Subcutaneous abdominal adipose tissue (tissue), 5 donors: ENCODE results near the gene ADAMTS12.

Source experiments
- H3K27ac ChIP-seq: one replicate; pipeline ENCODE4 v1.7.0; 2013; ENCODE audit warnings: low read depth, mild to moderate bottlenecking, inconsistent platforms, low read length, moderate library complexity
- H3K27me3 ChIP-seq, 5 donors: one replicate each; pipeline ENCODE4 v1.7.0; 2013; ENCODE audit warnings: low read length in 5 of 5, inconsistent platforms in 1 of 5; ENCODE audit not compliant: control insufficient read depth in 5 of 5, insufficient read depth in 4 of 5
- H3K36me3 ChIP-seq, 5 donors: one replicate each; pipeline ENCODE4 v1.7.0; 2013; ENCODE audit warnings: low read length in 5 of 5; ENCODE audit not compliant: control insufficient read depth in 5 of 5, insufficient read depth in 5 of 5
- H3K4me1 ChIP-seq, 5 donors: one replicate each; pipeline ENCODE4 v1.7.0; 2013; ENCODE audit warnings: low read length in 5 of 5, mild to moderate bottlenecking in 3 of 5, moderate library complexity in 1 of 5; ENCODE audit not compliant: control insufficient read depth in 5 of 5, insufficient read depth in 5 of 5
- H3K4me3 ChIP-seq, 5 donors: one replicate each; pipeline ENCODE4 v1.7.0; 2013; ENCODE audit warnings: low read length in 5 of 5, low read depth in 1 of 5
- H3K9ac ChIP-seq, 5 donors: one replicate each; pipeline ENCODE4 v1.7.0; 2013; ENCODE audit warnings: low read length in 5 of 5, mild to moderate bottlenecking in 4 of 5, moderate library complexity in 3 of 5
- H3K9me3 ChIP-seq, 5 donors: one replicate each; pipeline ENCODE4 v1.7.0; 2013; ENCODE audit warnings: low read length in 5 of 5; ENCODE audit not compliant: control insufficient read depth in 5 of 5
- donor health status: healthy.
- donor health status: healthy.
- donor health status: healthy.
- donor health status: healthy.
- donor health status: healthy.

ADAMTS12 gene

DNA sequence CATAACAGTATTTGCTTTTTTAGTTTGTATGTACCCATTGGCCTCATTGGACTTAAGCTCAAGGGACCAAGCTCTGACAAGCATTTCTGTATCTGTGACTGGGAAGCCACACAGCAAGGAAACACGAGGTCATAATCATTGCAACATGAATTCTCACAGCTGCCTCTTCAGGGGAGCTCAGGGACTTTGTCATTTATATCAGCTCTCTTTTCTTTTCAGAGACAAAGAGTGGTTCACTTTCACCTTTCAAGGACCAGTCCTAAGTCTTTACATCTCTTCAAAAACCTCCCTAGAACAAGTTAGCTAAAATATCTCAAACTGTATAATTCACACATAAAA, 58.6 kb downstream of the ADAMTS12 start:
- Histone ChIP-seq H3K9ac (no peak overlapping the region), H3K4me3 (no peak overlapping the region), H3K36me3 (peaks cover 0 to 5% (median 0%) of the 10 kb centered on the region in 5 donors), H3K4me1 (peaks cover 0 to 23% (median 13%) of the 10 kb centered on the region in 5 donors), H3K27ac (no peak overlapping the region), H3K27me3 (no peaks in the 10 kb centered on the region), H3K9me3 (no peaks in the 10 kb centered on the region)

DNA sequence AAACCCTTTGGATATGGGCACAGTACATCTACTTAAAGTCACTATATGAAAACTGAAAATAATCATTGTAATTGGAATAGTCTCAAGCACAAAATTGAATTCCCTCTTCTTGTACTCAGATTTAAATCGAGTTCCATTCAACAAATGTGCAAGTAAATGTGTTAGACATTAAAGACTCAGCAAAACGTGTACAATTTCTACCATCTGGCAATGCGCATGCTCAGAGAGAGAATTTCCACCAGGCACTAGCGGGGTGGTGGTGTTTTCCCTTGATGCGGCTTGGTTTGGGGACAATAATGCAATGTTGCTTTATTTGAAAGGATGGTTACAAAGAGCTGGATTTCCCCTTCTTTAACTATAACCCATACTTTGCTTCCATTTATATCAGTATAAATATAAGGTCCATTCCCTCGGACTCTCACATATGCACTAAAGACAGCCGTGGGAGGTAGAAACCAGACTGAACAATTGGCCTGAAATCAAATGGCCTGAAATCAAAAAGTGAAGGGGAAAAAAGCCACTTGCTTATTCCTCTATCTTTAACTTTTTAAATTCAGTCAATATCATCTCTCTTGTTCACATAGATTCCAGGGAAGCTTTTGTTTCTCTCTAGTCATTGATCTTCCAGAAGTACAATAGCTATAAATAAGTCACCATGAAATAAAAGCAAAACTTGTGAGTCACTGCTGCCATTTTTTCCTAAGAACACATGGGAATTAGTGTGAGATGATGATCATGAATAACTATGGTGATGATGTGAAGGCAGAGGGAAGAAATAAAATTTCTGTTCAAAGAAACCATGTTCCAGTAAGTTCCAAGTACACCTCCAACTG, 59.2 kb downstream of the ADAMTS12 start:
- Histone ChIP-seq H3K27ac (no peak overlapping the region), H3K4me1 (peaks cover 0 to 23% (median 13%) of the 10 kb centered on the region in 5 donors), H3K36me3 (peaks cover 0 to 5% (median 0%) of the 10 kb centered on the region in 5 donors), H3K9me3 (no peaks in the 10 kb centered on the region), H3K4me3 (no peak overlapping the region), H3K27me3 (no peaks in the 10 kb centered on the region), H3K9ac (no peak overlapping the region)

DNA sequence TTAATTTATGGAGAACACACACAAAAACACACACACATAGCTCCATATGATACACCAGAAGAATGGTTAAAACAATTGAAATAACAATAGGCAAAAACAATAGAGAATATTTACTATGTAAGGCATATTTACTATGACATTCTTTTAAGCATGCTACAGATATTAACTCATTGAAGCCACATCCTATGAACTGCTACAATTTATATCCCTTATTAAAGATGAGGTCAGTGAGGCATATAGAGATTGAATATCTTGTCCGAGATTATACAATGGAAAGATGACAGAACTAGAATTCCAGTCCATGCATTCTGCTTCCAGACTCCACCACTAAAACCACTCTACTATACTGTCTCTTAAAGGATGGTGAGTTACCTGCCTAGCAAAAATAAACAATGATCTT, 60.7 kb downstream of the ADAMTS12 start:
- no peak overlapping the region for H3K27ac ChIP-seq
- H3K4me1 ChIP-seq, result peaks cover 0 to 20% (median 17%) of the 10 kb centered on the region in 5 donors
- no peaks in the 10 kb centered on the region for H3K27me3 ChIP-seq
- H3K36me3 ChIP-seq, result peaks cover 0 to 5% (median 0%) of the 10 kb centered on the region in 5 donors
- no peaks in the 10 kb centered on the region for H3K9me3 ChIP-seq
- no peak overlapping the region for H3K9ac ChIP-seq
- no peak overlapping the region for H3K4me3 ChIP-seq

DNA sequence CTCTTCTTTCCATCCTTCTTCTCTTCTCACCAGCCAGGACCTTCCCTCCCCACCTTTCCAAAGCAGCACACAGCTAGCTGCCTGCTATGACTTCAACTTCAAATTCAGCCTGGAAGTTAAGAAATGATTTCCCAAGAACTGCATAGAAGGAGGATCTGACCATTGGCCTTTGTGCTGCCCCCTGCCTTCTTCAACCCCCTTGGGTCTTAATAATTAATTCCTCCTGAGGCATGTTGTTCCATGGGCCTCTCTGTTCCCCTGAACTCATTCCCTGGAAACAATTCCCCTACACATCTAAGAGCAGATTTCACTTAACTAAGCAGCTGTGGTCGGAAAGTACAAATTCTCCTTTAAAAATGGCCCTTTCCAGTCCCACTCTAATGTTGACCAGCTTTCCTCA, 62.4 kb downstream of the ADAMTS12 start:
- Histone ChIP-seq H3K27ac (no peak overlapping the region), H3K36me3 (peaks cover 0 to 5% (median 0%) of the 10 kb centered on the region in 5 donors), H3K9me3 (no peaks in the 10 kb centered on the region), H3K4me3 (no peak overlapping the region), H3K4me1 (peaks cover 0 to 33% (median 21%) of the 10 kb centered on the region in 5 donors), H3K27me3 (no peaks in the 10 kb centered on the region), H3K9ac (no peak overlapping the region)

DNA sequence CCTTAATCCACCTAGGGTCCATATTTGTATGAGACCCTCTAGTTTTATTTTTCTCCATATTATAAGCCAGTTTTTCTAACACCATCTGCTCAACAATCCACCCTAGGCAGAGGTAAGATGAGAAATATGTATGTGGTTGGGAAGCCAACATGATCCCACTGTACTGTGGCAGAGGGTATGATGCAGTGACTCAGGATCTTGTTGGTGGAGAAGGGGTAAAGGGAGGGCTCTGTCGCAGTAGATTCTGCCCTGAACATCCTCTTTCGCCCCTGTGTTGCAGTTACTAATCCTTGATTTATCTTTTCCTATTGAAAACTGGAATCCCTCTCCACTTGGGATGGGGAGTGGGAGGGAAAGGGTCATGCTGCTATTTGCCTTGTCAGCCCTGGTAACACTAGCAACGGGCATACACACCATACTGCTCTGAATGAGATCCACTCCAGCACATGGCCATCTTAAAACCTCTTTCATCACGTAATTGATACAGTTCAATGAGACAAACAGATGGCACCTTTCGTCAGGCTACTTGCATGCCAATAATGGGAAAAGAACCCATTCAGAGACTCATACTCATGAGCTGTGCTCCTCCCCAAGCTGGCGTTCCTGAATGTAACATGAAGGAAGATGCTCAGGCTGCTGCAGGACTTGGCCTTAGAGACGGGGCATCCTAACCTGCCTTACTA, 63.0 kb downstream of the ADAMTS12 start:
- Histone ChIP-seq H3K27me3 (no peaks in the 10 kb centered on the region), H3K9me3 (no peaks in the 10 kb centered on the region), H3K4me1 (peaks cover 0 to 34% (median 23%) of the 10 kb centered on the region in 5 donors), H3K27ac (peak overlapping the region; percentile 27), H3K36me3 (peaks cover 0 to 5% (median 0%) of the 10 kb centered on the region in 5 donors), H3K4me3 (no peak overlapping the region), H3K9ac (no peak overlapping the region)

DNA sequence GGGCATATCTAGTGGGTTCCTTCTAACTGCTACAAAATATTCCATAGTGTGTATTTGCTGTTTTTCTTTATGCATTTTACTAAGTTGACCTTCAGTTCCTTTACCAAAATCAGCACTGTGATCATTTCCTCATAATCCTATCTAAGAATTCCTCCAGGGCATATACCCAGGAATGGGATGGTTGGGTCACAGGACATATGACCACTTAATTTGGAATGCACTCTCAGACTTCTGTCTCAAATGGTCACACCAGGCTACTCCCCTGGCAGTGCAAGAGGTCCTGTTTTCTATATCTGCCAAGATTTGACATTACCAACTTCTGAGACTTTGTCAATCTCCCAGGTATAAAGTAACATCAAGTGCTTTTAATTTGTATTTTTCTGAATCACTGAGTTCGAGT, 63.9 kb downstream of the ADAMTS12 start:
- Histone ChIP-seq H3K27me3 (no peaks in the 10 kb centered on the region), H3K4me1 (peaks cover 0 to 29% (median 23%) of the 10 kb centered on the region in 5 donors), H3K4me3 (no peak overlapping the region), H3K9ac (no peak overlapping the region), H3K9me3 (no peaks in the 10 kb centered on the region), H3K36me3 (peaks cover 0 to 5% (median 0%) of the 10 kb centered on the region in 5 donors), H3K27ac (peak overlapping the region; percentile 13)

DNA sequence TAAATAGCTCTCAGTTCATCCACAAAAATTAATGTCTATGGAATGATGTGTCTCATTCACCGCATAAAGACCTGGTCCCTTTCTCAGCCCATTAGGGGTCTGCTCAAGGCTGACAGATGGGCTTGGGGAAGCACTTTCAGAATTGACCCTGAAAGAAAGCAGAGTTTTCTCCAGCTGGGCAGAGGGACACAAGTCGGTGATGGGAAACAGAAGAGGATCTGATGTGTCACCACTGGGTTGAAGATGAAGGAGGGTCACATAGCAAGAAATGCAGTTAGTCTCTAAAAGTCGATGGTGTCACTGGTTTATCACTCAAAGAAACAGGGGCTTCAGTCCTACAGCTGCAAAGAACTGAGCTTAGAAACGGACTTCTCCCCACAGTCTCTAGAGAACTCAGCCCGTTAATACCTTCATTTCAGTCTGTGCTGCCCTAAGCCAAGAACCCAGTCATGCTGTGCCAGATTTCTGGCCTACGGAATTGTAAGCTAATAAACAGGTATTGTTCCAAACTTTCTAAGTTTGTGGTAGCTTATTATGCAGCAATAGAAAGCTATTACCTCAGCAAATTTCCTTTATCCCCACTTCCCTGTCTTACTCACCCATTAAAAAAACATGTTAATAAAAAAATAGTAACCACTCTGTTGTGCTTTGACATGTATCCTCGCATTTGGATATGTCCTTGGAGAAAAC, 64.6 kb downstream of the ADAMTS12 start:
- H3K27me3 ChIP-seq, result no peaks in the 10 kb centered on the region
- no peaks in the 10 kb centered on the region for H3K9me3 ChIP-seq
- H3K4me3 ChIP-seq, result no peak overlapping the region
- peaks cover 0 to 5% (median 0%) of the 10 kb centered on the region in 5 donors for H3K36me3 ChIP-seq
- H3K27ac ChIP-seq, result peak overlapping the region; percentile 13
- no peak overlapping the region for H3K9ac ChIP-seq
- peaks cover 0 to 28% (median 23%) of the 10 kb centered on the region in 5 donors for H3K4me1 ChIP-seq

DNA sequence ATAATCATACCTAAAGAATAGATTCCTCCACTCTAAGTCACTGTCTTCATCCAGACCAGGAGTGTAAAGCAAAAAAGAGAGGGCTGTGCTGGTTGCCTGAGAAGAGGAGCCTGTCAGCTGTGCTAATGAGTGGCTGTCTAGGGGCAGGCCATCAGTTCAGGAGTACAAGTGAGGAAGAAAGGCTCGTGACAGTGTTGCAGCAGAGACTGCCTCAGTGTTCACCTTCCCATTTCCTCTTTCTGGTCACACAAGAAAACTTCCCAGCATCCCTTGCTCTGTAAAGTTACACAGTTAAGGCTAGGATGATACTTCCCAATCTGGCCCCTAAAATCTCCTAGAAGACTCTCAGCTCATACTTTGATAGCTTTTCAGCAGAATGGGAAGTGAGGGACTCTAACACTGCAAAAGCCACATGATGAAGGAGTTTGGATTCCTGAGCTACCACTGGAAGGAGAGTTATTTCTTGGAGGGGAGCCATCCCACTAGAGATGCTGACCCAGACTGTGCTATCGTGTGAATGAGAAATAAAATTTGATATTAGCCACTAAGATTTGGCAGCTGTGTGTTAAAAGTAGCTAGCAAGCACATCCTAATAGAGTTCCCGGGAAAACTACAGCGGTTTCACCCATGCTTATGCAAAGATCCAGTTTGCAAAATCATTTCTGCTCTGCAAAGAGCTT, 67.1 kb downstream of the ADAMTS12 start:
- Histone ChIP-seq H3K27ac (no peak overlapping the region), H3K36me3 (no peaks in the 10 kb centered on the region), H3K9ac (no peak overlapping the region), H3K9me3 (no peaks in the 10 kb centered on the region), H3K27me3 (no peaks in the 10 kb centered on the region), H3K4me3 (no peak overlapping the region), H3K4me1 (peaks cover 0 to 30% (median 23%) of the 10 kb centered on the region in 5 donors)

DNA sequence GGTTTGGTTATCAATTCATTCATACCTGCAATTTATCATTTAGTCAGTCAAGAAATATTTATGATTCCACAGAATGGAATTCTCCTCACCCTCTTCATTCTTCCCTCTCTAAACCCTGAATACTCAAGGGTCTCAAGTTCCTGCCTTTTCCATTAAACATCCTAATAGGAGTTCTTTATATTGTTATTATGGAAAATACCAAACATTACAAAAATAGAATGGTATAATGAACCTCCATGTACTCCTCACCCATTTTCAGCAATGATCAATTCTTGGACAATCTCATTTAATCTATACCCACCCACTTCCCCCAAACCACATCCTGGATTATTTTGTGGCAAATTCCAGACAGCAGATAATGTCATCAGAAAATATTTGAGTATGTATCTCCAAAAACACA, 74.5 kb downstream of the ADAMTS12 start:
- Histone ChIP-seq H3K27me3 (no peaks in the 10 kb centered on the region), H3K27ac (no peak overlapping the region), H3K4me3 (no peak overlapping the region), H3K9me3 (no peaks in the 10 kb centered on the region), H3K9ac (no peak overlapping the region), H3K4me1 (peaks cover 0 to 6% (median 0%) of the 10 kb centered on the region in 5 donors), H3K36me3 (no peaks in the 10 kb centered on the region)
